ENCODE measurements around the gene MOCOS.
"Not testable (repeated sequence)": the region's sequence is repeated elsewhere in the genome, so short reads cannot be mapped to it uniquely, and the experiment has no call there.

GRCh38 chr18:36240510-36240909 lies 53.2 kb downstream of the MOCOS start:
- TF ChIP-seq, protein P1, sequence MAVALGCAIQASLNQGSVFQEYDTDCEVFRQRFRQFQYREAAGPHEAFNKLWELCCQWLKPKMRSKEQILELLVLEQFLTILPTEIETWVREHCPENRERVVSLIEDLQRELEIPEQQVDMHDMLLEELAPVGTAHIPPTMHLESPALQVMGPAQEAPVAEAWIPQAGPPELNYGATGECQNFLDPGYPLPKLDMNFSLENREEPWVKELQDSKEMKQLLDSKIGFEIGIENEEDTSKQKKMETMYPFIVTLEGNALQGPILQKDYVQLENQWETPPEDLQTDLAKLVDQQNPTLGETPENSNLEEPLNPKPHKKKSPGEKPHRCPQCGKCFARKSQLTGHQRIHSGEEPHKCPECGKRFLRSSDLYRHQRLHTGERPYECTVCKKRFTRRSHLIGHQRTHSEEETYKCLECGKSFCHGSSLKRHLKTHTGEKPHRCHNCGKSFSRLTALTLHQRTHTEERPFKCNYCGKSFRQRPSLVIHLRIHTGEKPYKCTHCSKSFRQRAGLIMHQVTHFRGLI (tag by site-specific recombination; IDR thresholded peaks at IDR 0.05), result not testable (repeated sequence)
- TF ChIP-seq, protein P2, sequence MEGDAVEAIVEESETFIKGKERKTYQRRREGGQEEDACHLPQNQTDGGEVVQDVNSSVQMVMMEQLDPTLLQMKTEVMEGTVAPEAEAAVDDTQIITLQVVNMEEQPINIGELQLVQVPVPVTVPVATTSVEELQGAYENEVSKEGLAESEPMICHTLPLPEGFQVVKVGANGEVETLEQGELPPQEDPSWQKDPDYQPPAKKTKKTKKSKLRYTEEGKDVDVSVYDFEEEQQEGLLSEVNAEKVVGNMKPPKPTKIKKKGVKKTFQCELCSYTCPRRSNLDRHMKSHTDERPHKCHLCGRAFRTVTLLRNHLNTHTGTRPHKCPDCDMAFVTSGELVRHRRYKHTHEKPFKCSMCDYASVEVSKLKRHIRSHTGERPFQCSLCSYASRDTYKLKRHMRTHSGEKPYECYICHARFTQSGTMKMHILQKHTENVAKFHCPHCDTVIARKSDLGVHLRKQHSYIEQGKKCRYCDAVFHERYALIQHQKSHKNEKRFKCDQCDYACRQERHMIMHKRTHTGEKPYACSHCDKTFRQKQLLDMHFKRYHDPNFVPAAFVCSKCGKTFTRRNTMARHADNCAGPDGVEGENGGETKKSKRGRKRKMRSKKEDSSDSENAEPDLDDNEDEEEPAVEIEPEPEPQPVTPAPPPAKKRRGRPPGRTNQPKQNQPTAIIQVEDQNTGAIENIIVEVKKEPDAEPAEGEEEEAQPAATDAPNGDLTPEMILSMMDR (tag by site-specific recombination; IDR thresholded peaks at IDR 0.05), result not testable (repeated sequence)
- TF ChIP-seq ZNF16 (tag by site-specific recombination; IDR thresholded peaks at IDR 0.05; ENCODE audit: low read depth), result not testable (repeated sequence)
